ENCODE results near the gene UGGT1. TPM values are rescaled to one million over a fixed set of nuclear protein-coding genes. Genes with fewer than 3 reads are reported as not detected.

Gene UGGT1
- total and polyA plus RNA-seq, 9 of the 15 experiments (the other 6 are each of a cell fraction or from before 2014, with no cell fraction given): 5.1 to 56.4 (median 37.9) TPM

GRCh38 chr2:128054104-128054885, 36.7 kb upstream of the UGGT1 start:
- Histone ChIP-seq H3K27me3 (ENCODE audit: control insufficient read depth in 2 of 2, insufficient read depth in 2 of 2, low read length in 2 of 2) (peaks cover 0 to 13% of the 10 kb centered on the region in 2 experiments; a peak in 2 of 5 replicates), H3K36me3 (ENCODE audit: control insufficient read depth, insufficient read depth, low read length) (no peaks in the 10 kb centered on the region), H3K9ac (ENCODE audit: insufficient read depth in 1 of 2, low read depth in 2 of 2, low read length in 2 of 2) (no peak overlapping the region), H3K4me1 (replicated peaks in 1 of 2; ENCODE audit: control insufficient read depth in 2 of 2, insufficient read depth in 2 of 2, low read length in 2 of 2) (no peaks in the 10 kb centered on the region; a peak in 2 of 5 replicates), H4K20me1 (replicated peaks; ENCODE audit: control insufficient read depth, insufficient read depth, low read length) (no peaks in the 10 kb centered on the region), H3K9me1 (ENCODE audit: control insufficient read depth, insufficient read depth, low read length) (no peaks in the 10 kb centered on the region), H3K9me3 (replicated peaks; ENCODE audit: control insufficient read depth, insufficient read depth, low read depth, low read length) (peaks cover 6% of the 10 kb centered on the region; the same call in 1 of the 2 replicates), H3K4me3 (no peak overlapping the region), H2AFZ (ENCODE audit: low read depth, low read length) (peak overlapping the region; percentile 59; the same call in 1 of the 2 replicates), H3K79me2 (ENCODE audit: control insufficient read depth, insufficient read depth, low read length) (no peaks in the 10 kb centered on the region), H3K4me2 (ENCODE audit: insufficient read depth, low read length) (no peak overlapping the region), H3K27ac (ENCODE audit: extremely low read depth, low read depth, low read length) (no peak overlapping the region)
- ATAC-seq: peak; percentile 54; the same call in 2 of the 3 replicates
- intact Hi-C loops (cut with micrococcal nuclease) (no loop called here), in situ Hi-C loops (cut with MboI) (no loop called here)
- CTCF ChIA-PET (ENCODE audit: low intra/inter-chr PET ratio): no interaction called here
- 15% methylated on average over 10 of the region's 11 CpGs for WGBS (ENCODE audit: insufficient coverage, low coverage, missing lambda C conversion rate)
- POLR2A ChIA-PET: interaction anchor here (1.3 kb wide), 1 partner anchor 10 kb away, joined by 3 read pairs; no protein-coding TSS in a partner anchor
- BruUV-seq (replicated peaks): no TSS peak
- no peak for FAIRE-seq
- peak; percentile 70; the same call in 1 of the 2 replicates for TF ChIP-seq ZNF740 (CRISPR knock-in tag; IDR thresholded peaks at IDR 0.05)
- peak in 1 of 2 experiments; percentile 66; a peak in 2 of 4 replicates for TF ChIP-seq ZNF740 (tag; IDR thresholded peaks at IDR 0.05)
- TF ChIP-seq CTCFL (IDR thresholded peaks at IDR 0.05; ENCODE audit: borderline replicate concordance, insufficient read depth, low read depth, low read length, poor library complexity, severe bottlenecking): peak; percentile 62
- TF ChIP-seq ZNF133 (CRISPR knock-in tag; IDR thresholded peaks at IDR 0.05): no peak
- TF ChIP-seq CTCF (IDR thresholded peaks at IDR 0.05 in 2 of 3, conservative IDR thresholded peaks at IDR 0.05 in 1 of 3; ENCODE audit: insufficient read depth in 2 of 3, low read depth in 1 of 3, low read length in 3 of 3): 0 out of 6 replicates have a peak, but pooled peaks of 1 of the 3 experiments have one; percentile 24
- TF ChIP-seq ADNP (tag; IDR thresholded peaks at IDR 0.05): no peak
- DNase-seq (ENCODE audit: extremely low read depth in 1 of 4, low spot score in 3 of 4): no peak
